ENCODE results near the gene CREB5. TPM values are rescaled to one million over a fixed set of nuclear protein-coding genes. Genes with fewer than 3 reads are reported as not detected.

The CREB5 gene
- total RNA-seq, 2 experiments from 2014 or later = not detected

DNA sequence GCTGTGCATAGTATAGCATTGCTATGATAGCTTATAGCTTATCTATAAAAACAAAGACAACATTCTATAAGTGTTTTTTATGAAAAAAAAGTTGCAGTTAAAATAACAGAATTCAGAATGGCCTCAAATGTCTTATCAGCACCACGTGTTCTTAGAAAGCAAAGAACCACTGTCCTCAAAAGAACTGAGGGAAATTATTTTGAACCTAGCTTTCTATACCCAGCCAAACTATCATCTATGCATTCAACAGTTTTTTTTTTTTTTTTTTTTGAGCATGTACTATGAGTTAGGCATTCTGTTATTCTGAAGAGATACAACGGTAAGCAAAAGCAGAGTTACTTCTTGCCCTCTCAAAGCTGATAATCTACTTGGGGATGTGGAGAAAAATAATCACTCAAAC, 247.8 kb downstream of the CREB5 start:
- ChIA-PET POLR2A (no interaction called here), CTCF (interaction anchor here (0.6 kb wide), 1 partner anchor 1403 kb away, joined by 3 read pairs; no protein-coding TSS in a partner anchor)

DNA sequence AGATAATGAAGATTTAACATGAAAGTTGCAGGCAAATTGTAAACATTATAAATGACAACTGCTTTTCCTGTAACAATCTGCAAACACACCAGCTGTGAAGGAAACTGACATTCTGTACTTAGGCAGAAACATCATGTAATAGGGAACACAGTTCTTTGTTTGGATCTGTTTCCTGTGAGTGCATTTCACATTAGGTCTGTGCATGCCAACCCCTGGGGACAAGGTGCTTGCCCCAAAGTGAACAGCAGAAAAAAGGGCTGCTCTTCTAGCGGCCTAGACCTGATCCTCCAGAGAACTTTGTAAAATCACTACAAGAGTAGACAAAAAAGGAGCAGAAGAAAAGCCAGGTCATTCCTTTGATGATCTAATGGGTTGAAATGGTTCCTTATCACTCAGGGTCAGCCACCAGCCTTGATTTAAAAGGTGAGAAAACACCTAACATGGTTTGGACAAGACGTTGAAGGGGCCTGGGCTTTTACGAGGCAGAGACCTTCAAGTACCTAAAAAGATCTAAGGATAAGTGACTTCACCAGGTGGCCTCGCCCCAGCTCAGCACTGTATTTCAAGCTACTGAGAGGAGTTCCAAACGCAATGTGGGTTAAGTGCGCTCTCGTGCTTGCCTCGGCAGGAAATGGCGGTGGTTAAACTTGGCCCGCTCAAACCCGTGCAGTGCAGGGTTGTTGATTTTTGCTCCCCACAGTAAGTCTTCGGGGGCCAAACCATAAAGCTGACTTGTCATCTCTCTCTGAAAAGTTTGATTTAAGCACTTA, 249.7 kb downstream of the CREB5 start:
- ChIA-PET CTCF (no interaction called here), POLR2A (no interaction called here)

DNA sequence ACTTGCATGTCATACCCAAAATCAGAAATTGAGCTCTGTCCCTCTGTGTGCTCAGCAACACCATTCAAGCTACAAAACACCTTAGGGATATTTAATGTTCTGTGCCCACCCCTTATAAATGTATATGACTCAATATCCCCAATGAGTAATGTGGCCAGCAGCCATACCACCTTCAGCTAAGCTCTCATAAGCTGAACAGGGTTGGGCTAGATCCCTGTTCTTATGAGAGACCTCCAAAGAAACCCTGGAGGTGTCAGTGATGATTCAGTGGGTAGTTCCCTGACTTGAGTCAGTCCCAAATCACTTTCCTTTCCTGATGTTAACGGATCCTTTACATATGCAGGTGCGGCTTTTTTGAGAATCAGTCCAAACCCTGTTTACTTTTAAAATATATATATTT, 253.8 kb downstream of the CREB5 start:
- ChIA-PET POLR2A (no interaction called here), CTCF (no interaction called here)

DNA sequence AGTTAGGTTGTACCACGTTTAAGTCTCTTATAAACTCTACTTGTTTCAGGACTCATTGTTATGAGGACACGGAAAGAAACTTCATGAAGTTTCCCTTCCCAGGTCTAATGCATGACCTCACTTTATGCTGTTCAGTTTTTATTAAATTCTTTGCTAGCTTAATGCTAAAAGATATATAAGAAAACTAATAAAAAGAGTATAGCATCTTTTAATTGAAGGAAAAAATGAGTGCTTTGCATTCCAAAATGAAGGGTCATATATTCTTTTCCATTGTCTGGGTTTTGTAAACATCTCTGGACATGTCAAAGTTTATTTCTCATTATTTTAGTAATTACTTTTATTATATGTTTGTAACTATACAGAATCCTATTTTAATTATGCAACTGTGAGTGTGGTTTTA, 255.8 kb downstream of the CREB5 start:
- POLR2A ChIA-PET = no interaction called here

DNA sequence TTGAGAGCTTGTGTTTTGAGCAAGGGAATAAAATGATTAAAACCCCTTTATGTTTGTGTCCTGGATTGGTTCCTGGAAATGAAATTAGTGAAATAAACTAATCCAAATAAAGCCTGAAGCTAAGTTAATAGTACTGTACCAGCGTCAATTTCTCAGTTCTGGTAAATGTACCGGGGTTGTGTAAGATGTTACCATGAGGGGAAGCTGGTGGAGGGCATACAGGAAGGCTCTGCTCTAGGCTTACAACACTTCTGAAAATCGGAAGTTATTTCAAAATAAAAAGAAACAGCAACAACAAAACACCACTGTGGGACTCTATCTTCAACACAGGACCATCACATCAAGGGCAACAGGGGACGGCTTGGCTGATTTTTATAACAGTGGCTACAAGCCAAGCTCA, 257.0 kb downstream of the CREB5 start:
- CTCF ChIA-PET = no interaction called here
- POLR2A ChIA-PET = no interaction called here

More for the DNA sequence above, 255.8 kb downstream of the CREB5 start:
- CTCF ChIA-PET = no interaction called here

DNA sequence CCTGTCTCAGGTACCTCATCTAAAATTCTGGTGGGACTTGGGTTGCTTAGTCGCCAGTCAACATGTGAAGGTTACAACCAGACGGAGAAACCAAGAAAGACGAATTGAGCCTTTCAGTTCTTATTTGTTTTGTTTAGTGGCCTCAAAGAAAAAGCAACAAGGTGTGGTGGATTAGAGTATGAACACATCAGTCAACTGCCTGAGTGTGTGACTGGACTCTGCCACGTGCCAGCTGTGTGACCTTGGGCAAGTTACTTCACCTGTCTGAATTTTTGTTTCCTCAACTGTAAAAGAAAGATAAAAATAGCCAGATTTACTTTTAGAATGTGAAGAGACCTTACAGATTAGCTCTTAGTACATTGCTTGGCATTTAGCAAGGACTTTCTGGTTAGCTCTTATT, 259.2 kb downstream of the CREB5 start:
- ChIA-PET CTCF (no interaction called here), POLR2A (no interaction called here)

DNA sequence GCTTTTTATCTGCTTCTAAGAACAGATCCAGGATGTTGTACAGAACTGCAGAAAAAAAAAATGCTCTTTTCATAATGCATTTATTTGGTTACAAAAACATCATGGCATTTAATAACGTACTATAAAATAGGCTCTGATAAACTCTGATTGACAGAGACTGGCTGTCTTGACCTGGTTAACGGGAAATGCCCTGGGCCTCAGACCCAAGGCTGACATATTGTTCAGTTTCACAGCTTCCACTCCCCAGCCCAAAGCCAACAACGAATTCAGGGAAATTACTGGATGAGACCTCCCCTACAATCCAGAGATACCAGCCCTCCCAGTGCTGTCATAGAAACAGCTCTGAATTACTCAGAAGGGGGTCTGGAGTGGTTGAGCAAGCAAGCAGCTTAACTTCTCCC, 260.1 kb downstream of the CREB5 start:
- ChIA-PET POLR2A (no interaction called here), CTCF (no interaction called here)

DNA sequence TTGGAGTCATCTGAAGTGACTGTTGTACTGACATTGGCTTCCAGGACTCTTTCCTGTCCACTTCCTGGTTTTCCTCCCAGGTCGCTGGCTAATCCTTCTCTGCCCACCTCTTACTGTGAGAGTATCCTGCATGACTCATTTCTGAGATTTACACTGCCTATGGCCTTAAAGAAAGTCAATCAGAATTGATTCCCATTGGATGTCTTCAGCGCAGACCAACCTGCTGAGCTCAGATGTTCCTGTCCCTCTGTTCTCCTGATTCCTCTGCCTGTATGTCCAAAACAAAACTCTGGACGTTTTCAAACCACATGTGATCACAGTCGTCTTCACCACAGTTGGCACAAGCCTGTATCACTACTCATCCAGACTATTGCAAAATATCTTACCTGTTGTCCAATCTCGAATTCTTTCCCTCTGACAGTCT, 262.1 kb downstream of the CREB5 start:
- CTCF ChIA-PET = no interaction called here
- POLR2A ChIA-PET = no interaction called here

DNA sequence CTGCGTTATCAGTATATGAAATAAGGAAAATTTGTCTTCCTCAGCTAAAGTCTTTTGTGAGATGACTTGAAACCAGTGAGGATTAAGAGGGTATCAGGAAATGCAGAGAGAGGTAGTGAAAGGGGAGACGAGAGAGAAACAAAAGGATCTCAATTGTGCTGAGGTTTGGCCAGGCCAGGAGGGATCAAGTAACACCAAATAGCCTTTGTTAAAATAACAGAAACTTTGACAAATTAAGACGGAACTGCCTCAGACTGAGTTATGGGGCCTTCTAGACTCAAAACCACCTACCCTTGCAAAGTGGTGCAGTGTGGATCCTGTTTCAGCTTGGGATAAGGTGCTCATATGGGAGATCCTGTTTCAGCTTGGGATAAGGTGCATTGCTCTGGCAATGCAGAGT, 263.1 kb downstream of the CREB5 start:
- CTCF ChIA-PET = no interaction called here

DNA sequence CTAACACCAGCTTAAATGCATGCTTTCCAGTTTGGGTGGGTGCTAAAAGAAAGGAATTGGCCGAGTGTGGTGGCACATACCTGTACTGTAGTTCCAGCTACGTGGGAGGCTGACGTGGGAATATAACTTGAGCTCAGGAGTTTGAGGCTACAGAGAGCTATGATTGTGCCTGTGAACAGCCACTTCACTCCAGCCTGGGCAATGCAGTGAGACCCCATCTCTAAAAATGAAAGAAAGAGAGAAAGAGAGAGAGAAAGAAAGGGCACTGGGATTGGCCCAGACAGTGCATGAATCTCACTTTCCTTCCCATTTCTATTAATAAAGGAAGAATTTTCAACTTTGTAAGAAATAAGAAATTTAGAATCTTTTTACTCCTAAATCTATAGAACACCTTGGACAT, 265.4 kb downstream of the CREB5 start:
- POLR2A ChIA-PET = no interaction called here

More for the DNA sequence above, 263.1 kb downstream of the CREB5 start:
- POLR2A ChIA-PET = no interaction called here

DNA sequence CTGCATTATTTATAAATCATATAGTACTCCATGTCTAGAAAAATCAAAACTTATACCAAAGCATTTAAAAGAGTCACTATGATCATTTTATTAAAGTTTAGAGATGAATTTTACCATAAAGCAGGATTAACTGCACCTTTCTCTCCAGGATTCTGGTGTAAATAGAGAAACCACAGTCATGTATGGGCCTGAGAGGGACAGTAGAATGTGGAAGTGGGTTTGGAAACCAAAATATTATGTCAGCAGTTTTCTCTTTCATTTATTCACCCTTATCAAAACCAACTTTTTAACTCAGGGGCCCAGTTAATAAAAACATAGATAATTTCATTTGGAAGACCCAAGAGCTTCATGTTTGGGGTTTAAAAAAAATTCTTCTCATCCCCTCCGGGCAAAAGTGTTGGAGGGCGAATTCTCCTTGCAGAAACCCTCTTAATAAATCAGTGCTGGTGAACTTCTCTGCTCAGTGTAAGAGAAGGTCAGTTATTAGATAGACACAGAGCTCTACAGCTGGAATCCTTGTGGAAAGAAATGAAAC, 266.2 kb downstream of the CREB5 start:
- ChIA-PET CTCF (no interaction called here), POLR2A (no interaction called here)

More for the DNA sequence above, 265.4 kb downstream of the CREB5 start:
- CTCF ChIA-PET = no interaction called here

DNA sequence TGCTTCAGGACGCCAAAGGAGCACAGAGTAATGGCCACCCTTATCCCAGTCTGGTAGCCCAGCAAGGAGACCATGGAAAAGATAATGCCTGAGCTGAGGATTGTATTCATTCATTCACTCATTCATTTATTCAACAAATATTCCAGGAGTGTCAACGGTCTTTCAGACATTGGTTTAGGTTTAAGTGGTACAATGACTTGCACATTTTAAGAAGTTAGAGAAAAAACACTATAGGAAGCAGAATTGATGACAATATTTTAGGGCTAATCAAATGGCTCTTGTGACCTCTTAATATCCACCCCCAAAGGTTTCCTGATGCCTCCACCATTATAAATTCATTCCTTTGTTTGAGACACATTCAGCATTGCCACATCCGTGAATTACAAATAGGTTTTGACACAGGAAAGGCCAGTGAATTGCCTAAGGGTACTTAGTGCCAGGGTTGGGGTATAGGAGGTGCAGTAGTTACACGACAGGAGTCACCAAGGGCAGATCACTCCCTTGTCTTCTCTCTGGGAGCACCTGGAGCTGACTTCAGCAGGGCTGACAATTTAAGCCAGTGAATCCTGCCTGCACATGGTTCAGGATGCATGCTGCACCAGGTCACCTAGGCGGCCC, 269.5 kb downstream of the CREB5 start:
- ChIA-PET POLR2A (no interaction called here), CTCF (no interaction called here)

DNA sequence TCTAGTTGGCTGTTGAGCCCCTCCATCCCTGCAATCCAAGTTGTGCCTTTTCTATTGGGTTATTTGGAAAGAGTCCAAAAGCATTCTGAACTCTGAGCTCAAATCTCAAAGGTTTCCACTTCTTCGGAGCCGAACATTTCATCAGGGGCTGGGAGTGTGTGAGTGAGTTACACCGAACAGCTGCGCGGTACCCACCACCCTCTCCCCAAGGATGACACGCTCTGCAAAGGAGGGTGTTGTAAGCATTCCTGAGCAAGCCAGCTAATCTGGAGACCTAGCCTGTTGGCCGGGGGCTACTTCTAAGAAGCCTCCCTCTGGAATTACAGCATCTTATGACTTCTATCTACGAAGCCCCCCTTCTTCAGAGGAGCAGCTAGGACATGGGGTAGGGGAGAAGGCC, 270.5 kb downstream of the CREB5 start:
- CTCF ChIA-PET = no interaction called here
- POLR2A ChIA-PET = interaction anchor here (0.7 kb wide), 1 partner anchor 177 kb away, joined by 8 read pairs; no protein-coding TSS in a partner anchor

DNA sequence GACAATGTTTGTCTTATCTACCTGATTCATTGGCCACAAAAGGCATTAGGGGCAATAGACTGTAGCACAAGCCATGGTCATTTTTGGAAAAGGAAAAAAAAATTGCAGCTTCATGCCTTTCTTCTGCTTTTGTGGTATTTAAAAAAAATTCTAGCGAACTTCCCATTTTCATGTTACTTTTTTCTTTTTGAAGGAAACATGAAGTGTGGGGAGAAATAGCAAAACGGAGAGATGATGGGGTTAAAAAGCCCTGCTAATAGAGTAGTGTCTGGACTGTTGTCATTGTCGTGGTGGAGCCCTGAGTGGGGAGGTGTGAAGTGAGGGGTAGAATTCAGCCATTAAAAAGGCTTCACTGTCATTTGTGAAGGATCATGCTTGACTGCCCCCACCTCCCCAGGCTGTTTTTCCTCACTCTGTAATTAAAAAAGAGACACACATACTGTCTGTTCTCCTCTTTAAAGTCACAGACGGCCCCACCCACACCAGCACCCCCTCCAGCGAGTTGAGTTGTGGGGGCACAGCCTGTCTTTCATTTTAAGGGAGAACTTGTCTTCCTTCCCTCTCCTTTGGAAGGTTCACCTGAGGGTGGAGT, 272.4 kb downstream of the CREB5 start:
- CTCF ChIA-PET = no interaction called here
- POLR2A ChIA-PET = no interaction called here

DNA sequence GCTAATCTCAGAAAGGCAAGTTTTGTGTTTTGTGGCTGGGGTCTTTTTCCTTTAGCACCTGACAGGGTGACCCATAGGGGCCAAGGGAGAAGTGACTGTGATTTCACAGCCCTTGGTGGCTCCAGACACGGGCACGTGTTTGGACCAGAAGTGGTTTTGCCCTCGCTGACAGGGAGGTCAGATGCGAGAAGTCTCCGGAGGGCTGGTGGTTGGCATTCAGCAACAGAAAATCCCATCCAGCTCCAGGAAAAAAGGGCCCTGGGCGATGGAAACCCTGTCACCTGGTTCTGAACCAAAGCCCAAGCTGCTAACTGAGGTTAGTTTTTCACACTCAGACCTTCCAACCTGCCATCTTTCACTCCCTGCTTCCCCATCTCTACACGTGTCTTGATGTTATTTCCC, 272.9 kb downstream of the CREB5 start:
- POLR2A ChIA-PET = no interaction called here
- CTCF ChIA-PET = no interaction called here

DNA sequence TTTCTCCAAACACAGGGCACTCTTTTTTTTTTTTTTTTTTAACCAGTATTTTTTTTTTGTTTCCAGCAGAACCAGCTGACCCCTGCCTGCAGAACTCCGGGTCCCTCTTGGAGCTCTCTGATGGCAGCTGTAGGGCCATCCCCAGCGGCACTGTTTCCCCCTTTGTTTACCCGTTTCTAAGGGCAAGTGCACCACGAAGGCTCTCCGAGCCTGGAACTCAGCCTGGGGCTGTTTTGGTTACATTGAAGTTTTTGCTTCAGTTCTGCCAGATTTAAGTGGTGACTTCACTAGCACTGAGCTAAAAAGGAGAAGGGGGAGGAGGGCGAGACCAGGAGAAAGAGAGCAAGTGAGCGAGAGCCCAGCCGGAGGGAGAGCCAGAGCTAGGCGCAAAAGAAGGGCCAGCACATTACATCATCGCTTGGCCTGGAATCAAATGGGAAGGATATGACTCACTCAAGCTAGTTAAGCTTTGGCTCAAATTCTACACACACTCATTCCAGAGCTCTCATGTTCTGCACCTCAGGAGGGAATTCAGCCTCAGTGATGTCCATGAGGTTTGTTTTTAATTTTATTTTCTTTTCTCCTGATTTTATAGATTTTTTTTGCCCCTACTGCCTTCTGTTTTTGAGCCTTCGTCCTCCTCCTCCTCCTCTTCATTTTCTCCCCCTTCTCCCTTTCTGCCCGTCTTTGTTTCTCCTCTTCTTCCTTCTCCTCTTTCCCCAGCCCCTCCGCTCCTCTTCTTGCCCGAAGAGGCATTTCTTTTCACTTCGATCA, 273.5 kb downstream of the CREB5 start:
- POLR2A ChIA-PET = no interaction called here

DNA sequence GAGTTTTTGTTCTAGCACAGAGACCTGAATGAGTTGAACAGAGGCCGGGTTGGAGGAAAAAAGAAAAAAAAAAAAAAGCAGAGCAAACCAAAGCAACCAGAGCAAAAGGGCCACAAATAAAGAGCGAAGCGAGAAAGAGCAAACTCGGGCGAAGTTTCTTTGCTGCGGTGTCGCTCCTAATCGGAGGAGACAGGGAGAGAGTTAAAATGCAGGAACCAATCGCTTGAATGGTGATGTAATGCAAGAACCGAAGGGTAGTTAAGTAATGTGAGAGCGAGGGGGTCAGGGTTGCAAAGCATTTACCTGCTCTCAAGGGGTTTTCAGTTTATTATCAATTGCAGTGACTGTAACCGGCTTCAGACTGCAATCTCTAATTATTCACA, 274.1 kb downstream of the CREB5 start:
- CTCF ChIA-PET = no interaction called here

More for the DNA sequence above, 273.5 kb downstream of the CREB5 start:
- CTCF ChIA-PET = no interaction called here

DNA sequence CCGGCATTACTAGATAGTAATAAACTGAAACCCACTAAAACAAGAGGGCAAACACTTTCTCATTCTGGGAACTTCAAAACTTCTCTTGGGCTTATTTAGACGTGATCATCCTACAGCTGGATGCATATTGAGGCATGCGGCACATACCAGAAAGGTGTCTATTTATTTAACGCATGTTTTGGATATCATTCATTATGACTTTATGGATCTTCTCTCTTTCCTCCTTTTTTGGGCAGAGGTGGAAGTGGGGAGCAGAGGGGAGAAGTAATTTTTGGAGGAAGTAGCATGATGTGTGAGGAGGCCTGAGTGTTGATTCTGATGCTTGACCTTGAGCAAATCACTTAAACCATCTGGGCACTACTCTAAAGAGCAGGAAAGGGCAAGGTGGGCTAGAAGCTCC, 275.2 kb downstream of the CREB5 start:
- ChIA-PET POLR2A (no interaction called here), CTCF (no interaction called here)

More for the DNA sequence above, 274.1 kb downstream of the CREB5 start:
- POLR2A ChIA-PET = no interaction called here

DNA sequence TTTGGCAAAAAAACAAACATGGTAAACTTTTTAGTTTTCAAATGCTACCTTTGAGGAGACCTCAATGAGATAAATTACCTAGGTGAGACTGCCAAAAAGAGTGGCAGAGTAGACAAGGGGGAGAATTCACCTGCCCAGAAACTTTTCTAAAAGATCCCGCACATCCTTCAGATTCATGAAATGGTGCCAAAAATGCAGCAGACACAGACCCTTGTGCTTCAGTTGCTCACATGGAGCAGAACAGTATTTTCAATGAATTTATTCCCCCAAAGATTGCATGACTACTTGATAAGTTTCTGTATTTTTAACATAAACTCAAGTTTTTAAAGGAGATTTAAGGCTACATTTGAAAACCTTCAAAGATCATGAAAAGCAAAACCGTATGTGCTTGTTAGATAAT, 275.9 kb downstream of the CREB5 start:
- POLR2A ChIA-PET = no interaction called here
- CTCF ChIA-PET = no interaction called here

DNA sequence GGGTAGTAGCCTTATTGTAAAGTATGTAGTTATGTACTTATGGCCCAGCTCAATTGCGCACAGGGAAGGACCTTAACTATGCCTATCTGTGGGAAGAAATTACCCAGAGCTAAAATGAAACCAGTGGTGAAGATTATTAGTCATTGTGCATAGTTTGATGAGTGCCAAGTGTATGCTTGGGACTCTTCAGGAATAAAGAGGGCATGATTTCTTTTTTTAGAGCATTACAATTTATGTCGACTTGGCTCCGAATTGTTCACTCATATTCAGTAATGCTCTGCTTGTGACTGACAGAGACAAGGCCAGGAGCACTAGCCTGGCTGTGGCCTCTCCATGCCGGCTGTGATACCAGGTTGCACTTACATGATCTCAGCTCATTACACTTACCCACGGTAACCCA, 276.3 kb downstream of the CREB5 start:
- ChIA-PET CTCF (no interaction called here), POLR2A (no interaction called here)
